Measurements from ENCODE around the gene NPTX1. TPM values are rescaled to one million over a fixed set of nuclear protein-coding genes. Genes with fewer than 3 reads are reported as not detected.

Gene NPTX1
- total RNA-seq, 4 donors from 2014 or later, result 0.40 to 22.8 (median 7.2) TPM

GRCh38 chr17:80469667-80470066, 6.7 kb downstream of the NPTX1 start:
- WGBS, 2 donors (ENCODE audit: low coverage in 1 of 2), result 85% methylated on average over 11 of the region's 11 CpGs; no CpG with 5 or more reads in 1 of the 2 donors
- H3K9me3 ChIP-seq, result no peaks in the 10 kb centered on the region
- intact Hi-C loops (cut with DNase I; ENCODE audit: low total_unique reads) (no loop called here), in situ Hi-C loops (cut with MboI; ENCODE audit: low pct_ligation_motif_present in 1 of 4, low pct_unique_long_range_greater_than_20kb in 1 of 4, low sequenced_read_pairs in 3 of 4) (no loop called here)
- H3K4me1 ChIP-seq, result peaks cover 0 to 4% (median 3%) of the 10 kb centered on the region in 4 donors
- TF ChIP-seq POLR2A (IDR thresholded peaks at IDR 0.05), result no peak
- peaks cover 76% of the 10 kb centered on the region for H3K27me3 ChIP-seq
- no peak overlapping the region for H3K27ac ChIP-seq
- H3K4me3 ChIP-seq, result no peak overlapping the region
- no peaks in the 10 kb centered on the region for H3K36me3 ChIP-seq
- no peak for DNase-seq

- intact Hi-C loops (cut with DNase I; ENCODE audit: low total_unique reads) (no loop called here), in situ Hi-C loops (cut with MboI; ENCODE audit: low pct_ligation_motif_present in 1 of 4, low pct_unique_long_range_greater_than_20kb in 1 of 4, low sequenced_read_pairs in 3 of 4) (no loop called here)
- Histone ChIP-seq H3K27me3 (peaks cover 68% of the 10 kb centered on the region), H3K4me3 (no peak overlapping the region), H3K9me3 (no peaks in the 10 kb centered on the region), H3K27ac (no peak overlapping the region), H3K36me3 (no peaks in the 10 kb centered on the region), H3K4me1 (no peaks in the 10 kb centered on the region)
- TF ChIP-seq EP300 (IDR thresholded peaks at IDR 0.05; ENCODE audit: low read depth) (no peak), POLR2A (IDR thresholded peaks at IDR 0.05) (no peak), POLR2AphosphoS5 (IDR thresholded peaks at IDR 0.05) (no peak)
- TF ChIP-seq, protein P1, sequence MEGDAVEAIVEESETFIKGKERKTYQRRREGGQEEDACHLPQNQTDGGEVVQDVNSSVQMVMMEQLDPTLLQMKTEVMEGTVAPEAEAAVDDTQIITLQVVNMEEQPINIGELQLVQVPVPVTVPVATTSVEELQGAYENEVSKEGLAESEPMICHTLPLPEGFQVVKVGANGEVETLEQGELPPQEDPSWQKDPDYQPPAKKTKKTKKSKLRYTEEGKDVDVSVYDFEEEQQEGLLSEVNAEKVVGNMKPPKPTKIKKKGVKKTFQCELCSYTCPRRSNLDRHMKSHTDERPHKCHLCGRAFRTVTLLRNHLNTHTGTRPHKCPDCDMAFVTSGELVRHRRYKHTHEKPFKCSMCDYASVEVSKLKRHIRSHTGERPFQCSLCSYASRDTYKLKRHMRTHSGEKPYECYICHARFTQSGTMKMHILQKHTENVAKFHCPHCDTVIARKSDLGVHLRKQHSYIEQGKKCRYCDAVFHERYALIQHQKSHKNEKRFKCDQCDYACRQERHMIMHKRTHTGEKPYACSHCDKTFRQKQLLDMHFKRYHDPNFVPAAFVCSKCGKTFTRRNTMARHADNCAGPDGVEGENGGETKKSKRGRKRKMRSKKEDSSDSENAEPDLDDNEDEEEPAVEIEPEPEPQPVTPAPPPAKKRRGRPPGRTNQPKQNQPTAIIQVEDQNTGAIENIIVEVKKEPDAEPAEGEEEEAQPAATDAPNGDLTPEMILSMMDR (IDR thresholded peaks at IDR 0.05), result no peak
- 76% methylated on average over 28 of the region's 28 CpGs; no CpG with 5 or more reads in 1 of the 2 donors for WGBS, 2 donors (ENCODE audit: low coverage in 1 of 2)
- no peak for DNase-seq
These were observed 7.5 kb downstream of the NPTX1 start for GRCh38 chr17:80468781-80469493.

DNA sequence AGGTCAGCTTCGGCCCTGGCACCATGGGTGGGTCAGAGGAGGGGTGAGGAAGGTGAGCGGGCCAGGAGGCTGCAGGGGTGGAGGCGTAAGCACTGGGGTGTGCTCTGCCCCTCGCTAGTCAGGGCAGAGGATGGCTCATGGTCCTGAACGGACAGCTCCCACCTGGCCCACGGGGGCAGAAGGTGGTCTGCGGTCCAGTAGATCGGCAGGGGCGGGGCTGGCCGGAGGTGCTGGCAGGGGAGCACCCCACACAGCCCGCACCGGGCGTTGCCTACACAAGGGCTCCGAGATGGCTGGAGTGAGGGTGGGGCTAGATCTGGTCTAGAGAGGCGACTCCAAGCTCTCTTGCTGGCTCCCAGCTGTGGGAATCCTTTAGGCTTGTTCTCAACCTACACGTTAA, 8.2 kb downstream of the NPTX1 start:
- WGBS, 2 donors (ENCODE audit: low coverage in 1 of 2), result 10 to 22% methylated on average over 2 to 10 of the region's 16 CpGs
- H3K27ac ChIP-seq, result no peak overlapping the region
- no peaks in the 10 kb centered on the region for H3K4me1 ChIP-seq
- no peaks in the 10 kb centered on the region for H3K36me3 ChIP-seq
- H3K27me3 ChIP-seq, result peaks cover 64% of the 10 kb centered on the region
- no peaks in the 10 kb centered on the region for H3K9me3 ChIP-seq
- H3K4me3 ChIP-seq, result no peak overlapping the region
- intact Hi-C loops (cut with DNase I; ENCODE audit: low total_unique reads) (no loop called here), in situ Hi-C loops (cut with MboI; ENCODE audit: low pct_ligation_motif_present in 1 of 4, low pct_unique_long_range_greater_than_20kb in 1 of 4, low sequenced_read_pairs in 3 of 4) (no loop called here)
- DNase-seq, result no peak
- TF ChIP-seq POLR2A (IDR thresholded peaks at IDR 0.05), result no peak
- TF ChIP-seq EP300 (IDR thresholded peaks at IDR 0.05; ENCODE audit: low read depth), result no peak
- TF ChIP-seq, protein P1 (IDR thresholded peaks at IDR 0.05), result no peak
- no peak for TF ChIP-seq POLR2AphosphoS5 (IDR thresholded peaks at IDR 0.05)

DNA sequence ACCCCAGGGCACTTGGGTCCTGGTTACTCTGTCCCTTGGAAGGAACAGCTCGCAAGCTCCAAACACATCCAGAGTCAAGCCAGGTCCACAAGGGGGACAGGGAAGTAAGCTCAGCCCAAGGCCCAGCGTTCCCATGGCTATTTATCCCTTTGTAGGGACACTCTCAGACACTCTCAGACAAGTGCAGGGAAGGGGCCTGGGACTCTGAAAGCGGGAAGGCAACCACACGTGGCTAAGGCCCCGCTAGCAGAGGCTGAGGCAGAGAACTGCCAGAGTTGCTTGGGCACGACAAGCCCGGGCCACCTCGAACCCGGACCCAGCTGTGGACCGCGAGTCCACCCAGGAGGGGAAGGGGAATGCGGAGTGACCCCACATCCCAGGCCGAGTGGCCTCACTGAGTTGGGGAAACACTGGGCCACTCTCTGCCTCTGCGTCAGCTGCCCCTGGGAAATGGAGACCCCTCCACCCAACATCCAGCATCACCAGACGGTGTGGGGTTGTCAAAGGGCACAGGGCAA, 10.2 kb downstream of the NPTX1 start:
- peaks cover 51% of the 10 kb centered on the region for H3K27me3 ChIP-seq
- 75% methylated on average over 15 of the region's 15 CpGs; no CpG with 5 or more reads in 1 of the 2 donors for WGBS, 2 donors (ENCODE audit: low coverage in 1 of 2)
- H3K27ac ChIP-seq, result no peak overlapping the region
- intact Hi-C loops (cut with DNase I; ENCODE audit: low total_unique reads), result no loop called here
- H3K4me3 ChIP-seq, result no peak overlapping the region
- H3K4me1 ChIP-seq, result peaks cover 0 to 3% (median 1%) of the 10 kb centered on the region in 4 donors
- in situ Hi-C loops (cut with MboI; ENCODE audit: low pct_ligation_motif_present in 1 of 4, low pct_unique_long_range_greater_than_20kb in 1 of 4, low sequenced_read_pairs in 3 of 4), result no loop called here
- H3K9me3 ChIP-seq, result no peaks in the 10 kb centered on the region
- no peak for TF ChIP-seq EP300 (IDR thresholded peaks at IDR 0.05; ENCODE audit: low read depth)
- no peaks in the 10 kb centered on the region for H3K36me3 ChIP-seq
- DNase-seq, result no peak

- DNase-seq, result no peak
- Histone ChIP-seq H3K27ac (no peak overlapping the region), H3K9me3 (no peaks in the 10 kb centered on the region), H3K36me3 (no peaks in the 10 kb centered on the region), H3K27me3 (peaks cover 43% of the 10 kb centered on the region), H3K4me1 (peaks cover 0 to 6% (median 3%) of the 10 kb centered on the region in 4 donors), H3K4me3 (no peak overlapping the region)
- no peak for TF ChIP-seq POLR2A (IDR thresholded peaks at IDR 0.05)
- TF ChIP-seq EP300 (IDR thresholded peaks at IDR 0.05; ENCODE audit: low read depth), result no peak
- TF ChIP-seq POLR2AphosphoS5 (IDR thresholded peaks at IDR 0.05), result no peak
- TF ChIP-seq, protein P1 (IDR thresholded peaks at IDR 0.05), result no peak
- in situ Hi-C loops (cut with MboI; ENCODE audit: low pct_ligation_motif_present in 1 of 4, low pct_unique_long_range_greater_than_20kb in 1 of 4, low sequenced_read_pairs in 3 of 4) (no loop called here), intact Hi-C loops (cut with DNase I; ENCODE audit: low total_unique reads) (no loop called here)
- 45 to 79% methylated on average over 4 to 20 of the region's 20 CpGs for WGBS, 2 donors (ENCODE audit: low coverage in 1 of 2)
These were observed 11.0 kb downstream of the NPTX1 start for GRCh38 chr17:80465327-80465974.
